Activated T-cell treated with anti-CD3 and anti-CD28 coated beads, Interleukin-2, amount 50 U/mL, for 72 hours (primary cell): ENCODE data around the gene SORBS1. TPM values are rescaled to one million over a fixed set of nuclear protein-coding genes. Genes with fewer than 3 reads are reported as not detected.

Source experiments
- ATAC-seq, 2 donors: fragments of 150-1000 bp; cut with Tn5 transposase; replicated peaks in 1 of 2; 2 replicates each; pipeline ENCODE4 v1.10.0; 2021; ENCODE audit warnings: moderate library complexity in 2 of 2, mild to moderate bottlenecking in 1 of 2
- DNase-seq, 2 donors: peaks; one replicate each; pipeline ENCODE4 v3.0.0; 2021 to 2022; ENCODE audit warnings: mixed read lengths in 1 of 2
- H3K27ac Mint-ChIP-seq: one replicate; pipeline ENCODE4 v1.8.0; 2022; ENCODE audit warnings: mild to moderate bottlenecking, moderate library complexity, mixed read lengths
- H3K27me3 Mint-ChIP-seq: one replicate; pipeline ENCODE4 v1.8.0; 2022; ENCODE audit warnings: low read depth, mixed read lengths
- H3K36me3 Mint-ChIP-seq, 2 donors: one replicate each; pipeline ENCODE4 v1.8.0; 2022; ENCODE audit warnings: mixed read lengths in 2 of 2, mild to moderate bottlenecking in 1 of 2; ENCODE audit not compliant: insufficient read depth in 2 of 2
- H3K4me1 Mint-ChIP-seq: one replicate; pipeline ENCODE4 v1.8.0; 2022; ENCODE audit warnings: low read depth, mixed read lengths
- H3K4me3 Mint-ChIP-seq, 2 donors: one replicate each; pipeline ENCODE4 v1.8.0; 2022; ENCODE audit warnings: mild to moderate bottlenecking in 2 of 2, mixed read lengths in 2 of 2, moderate library complexity in 2 of 2
- H3K9me3 Mint-ChIP-seq, 2 donors: one replicate each; pipeline ENCODE4 v1.8.0; 2022; ENCODE audit warnings: mixed read lengths in 2 of 2
- total RNA-seq, 2 donors: library from RNA; stranded (reverse); gene quantifications; one replicate each; pipeline ENCODE4 v1.2.3, GENCODE V29; 2022

SORBS1 gene
- total RNA-seq, 2 donors from 2014 or later, result 1.2 to 2.4 TPM

DNA sequence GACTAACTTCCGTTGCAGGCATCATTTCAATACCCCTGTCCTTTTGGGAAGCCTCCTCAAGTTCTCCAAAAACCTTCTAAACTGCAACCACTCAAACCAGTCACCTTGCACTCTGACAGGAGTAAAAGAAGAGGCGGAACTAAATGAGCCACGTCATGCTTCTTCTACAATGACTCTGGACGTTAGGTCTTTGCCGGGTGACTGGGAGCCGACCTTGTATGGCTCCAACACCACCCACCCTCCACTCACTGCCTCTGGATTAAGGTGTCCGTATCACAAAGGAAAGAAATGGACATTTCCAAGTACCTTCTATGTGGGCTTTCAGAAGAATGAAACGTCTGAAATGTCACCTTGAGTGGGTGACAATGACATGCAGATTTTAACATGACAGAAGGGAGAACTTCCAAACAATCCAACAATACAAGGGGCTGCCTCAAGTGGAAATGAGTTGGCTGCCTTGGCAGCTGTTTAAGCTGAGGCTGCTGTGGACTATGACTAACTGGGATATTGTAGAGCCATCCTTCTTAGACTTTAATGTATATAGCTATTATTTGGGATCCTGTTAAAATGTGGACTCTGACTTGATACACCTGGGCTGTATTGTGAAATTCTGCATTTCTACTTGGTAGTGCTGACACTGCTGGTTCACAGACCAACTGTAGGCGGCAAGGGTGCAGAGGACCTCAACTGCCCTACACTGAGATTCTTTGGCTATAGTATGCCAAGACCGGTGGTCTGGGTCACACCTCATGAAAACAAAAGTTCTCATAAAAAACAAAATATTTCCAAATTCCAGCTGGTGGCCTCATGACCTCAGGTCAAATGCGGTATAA is 236.5 kb downstream of the SORBS1 start:
- Mint-ChIP-seq H3K4me3 (no peak overlapping the region), H3K36me3 (no peaks in the 10 kb centered on the region), H3K27me3 (no peaks in the 10 kb centered on the region), H3K27ac (no peak overlapping the region), H3K9me3 (no peaks in the 10 kb centered on the region), H3K4me1 (no peaks in the 10 kb centered on the region)
- DNase-seq (no peak), ATAC-seq (no peak)

DNA sequence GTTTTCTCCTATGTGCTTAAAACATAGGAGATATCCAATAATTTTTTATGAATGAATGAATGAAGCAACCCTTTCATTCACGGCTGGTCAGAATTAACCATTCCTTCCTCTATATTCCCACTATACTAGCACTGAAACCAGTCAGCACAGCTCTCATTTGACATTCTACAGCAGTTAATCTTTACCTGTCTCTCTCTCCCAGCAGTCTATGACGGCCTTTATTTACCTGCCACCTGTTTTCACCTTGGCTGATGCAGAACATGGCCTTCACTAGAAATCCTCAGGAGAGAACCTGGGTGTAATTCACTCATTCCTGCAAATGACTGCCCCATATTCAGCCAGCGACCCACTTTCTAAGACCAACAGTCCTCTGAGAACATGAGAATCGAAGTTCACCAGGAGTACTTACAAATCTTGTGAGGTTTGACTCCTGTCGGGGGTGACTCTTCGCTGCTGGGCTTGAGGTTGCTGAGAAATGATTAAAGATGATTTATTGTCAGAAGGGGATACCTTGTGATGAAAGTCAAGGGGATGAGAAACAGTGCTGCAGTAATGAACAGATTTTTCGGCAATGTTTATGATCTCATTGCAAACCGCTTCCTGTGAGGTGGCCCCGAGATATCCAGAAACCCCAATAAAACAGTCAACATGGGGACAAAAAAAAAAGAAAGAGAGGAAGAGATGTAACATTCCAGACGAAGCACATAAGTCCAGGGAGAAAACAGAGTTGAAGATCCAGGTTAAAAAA is 239.4 kb downstream of the SORBS1 start:
- Mint-ChIP-seq H3K4me1 (no peaks in the 10 kb centered on the region), H3K9me3 (no peaks in the 10 kb centered on the region), H3K27ac (no peak overlapping the region), H3K4me3 (no peak overlapping the region), H3K36me3 (no peaks in the 10 kb centered on the region), H3K27me3 (no peaks in the 10 kb centered on the region)
- DNase-seq (no peak), ATAC-seq (no peak)

DNA sequence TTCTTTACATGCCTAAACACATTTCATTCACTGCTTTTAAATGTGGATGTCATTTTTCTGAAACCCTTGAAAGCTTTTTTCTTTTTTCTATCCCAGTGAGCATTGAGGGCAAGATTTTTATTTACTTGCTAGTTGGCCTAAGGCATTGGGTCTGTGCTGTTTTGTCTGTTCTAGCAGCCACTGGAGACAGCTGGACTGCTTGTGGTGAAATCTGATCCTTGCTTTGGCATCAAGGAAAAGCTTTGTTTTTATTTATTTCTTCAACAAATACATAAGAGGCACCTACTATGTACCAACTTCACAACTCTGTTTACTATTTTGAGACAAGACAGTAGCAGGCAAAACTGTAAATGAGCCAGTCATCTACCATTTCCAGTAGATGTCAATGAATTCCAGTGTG is 241.9 kb downstream of the SORBS1 start:
- ATAC-seq (no peak), DNase-seq (no peak)
- Mint-ChIP-seq H3K27ac (no peak overlapping the region), H3K27me3 (no peaks in the 10 kb centered on the region), H3K36me3 (no peaks in the 10 kb centered on the region), H3K4me1 (no peaks in the 10 kb centered on the region), H3K4me3 (no peak overlapping the region), H3K9me3 (no peaks in the 10 kb centered on the region)

DNA sequence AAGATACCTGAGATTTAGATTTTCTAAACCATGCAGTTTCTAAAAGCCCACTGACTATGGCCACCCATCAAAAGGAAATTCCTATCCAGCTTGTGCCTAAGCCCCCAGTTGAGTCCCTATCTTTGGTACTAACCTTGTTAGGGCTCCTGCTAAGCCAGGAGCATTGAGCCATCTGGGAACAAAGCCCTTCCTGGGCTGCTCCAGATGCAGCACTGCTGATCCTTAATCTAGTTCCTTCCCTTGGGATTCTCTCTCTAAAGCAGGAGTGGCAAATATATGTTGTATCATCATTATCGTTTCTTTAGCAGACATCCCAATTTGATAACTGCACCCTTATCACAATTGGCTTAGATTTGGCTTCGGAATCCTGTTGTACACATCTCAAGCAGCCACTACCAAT is 245.7 kb downstream of the SORBS1 start:
- no peak overlapping the region for H3K4me3 Mint-ChIP-seq
- no peaks in the 10 kb centered on the region for H3K4me1 Mint-ChIP-seq
- no peak for DNase-seq
- H3K36me3 Mint-ChIP-seq, result no peaks in the 10 kb centered on the region
- ATAC-seq, result no peak
- peaks cover 4% of the 10 kb centered on the region for H3K27me3 Mint-ChIP-seq
- no peaks in the 10 kb centered on the region for H3K9me3 Mint-ChIP-seq
- no peak overlapping the region for H3K27ac Mint-ChIP-seq

DNA sequence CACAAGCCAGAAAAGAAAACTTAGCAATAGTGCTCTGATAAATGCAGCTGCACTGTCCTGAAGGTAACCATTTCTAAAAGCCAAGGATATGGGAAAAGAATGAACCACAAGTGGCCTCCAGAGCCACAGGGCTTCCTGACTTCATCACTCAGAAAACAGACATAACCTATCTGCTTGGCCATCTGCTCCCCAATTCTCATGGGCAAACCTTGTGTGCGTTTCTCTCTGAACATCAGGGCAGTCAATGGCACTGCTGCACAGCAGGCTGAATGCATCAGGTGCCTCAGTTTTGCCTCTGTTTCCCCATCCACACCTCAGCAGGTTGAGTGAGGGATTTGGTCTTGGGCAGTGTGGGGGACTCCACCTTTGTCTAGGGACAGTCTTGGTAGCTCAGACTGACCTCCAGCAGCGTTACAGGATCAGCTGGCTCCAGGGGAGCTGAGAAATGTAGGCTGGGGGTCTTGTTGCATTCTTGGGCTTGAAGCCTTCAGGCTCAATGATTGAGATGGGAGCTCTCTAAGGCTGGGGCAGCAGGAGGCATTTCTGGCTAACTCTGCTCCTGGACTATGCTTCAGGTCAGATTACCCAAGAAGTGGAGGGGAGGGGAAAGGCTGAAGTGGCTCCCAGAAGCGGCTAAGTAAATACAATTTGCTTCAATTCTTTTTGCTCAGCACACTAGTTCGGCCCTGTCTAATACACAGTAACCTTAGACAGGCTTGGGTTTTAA is 246.8 kb downstream of the SORBS1 start:
- no peak for ATAC-seq
- Mint-ChIP-seq H3K9me3 (no peaks in the 10 kb centered on the region), H3K4me1 (peaks cover 11% of the 10 kb centered on the region), H3K36me3 (no peaks in the 10 kb centered on the region), H3K27me3 (peaks cover 10% of the 10 kb centered on the region), H3K4me3 (no peak overlapping the region), H3K27ac (no peak overlapping the region)
- no peak for DNase-seq

DNA sequence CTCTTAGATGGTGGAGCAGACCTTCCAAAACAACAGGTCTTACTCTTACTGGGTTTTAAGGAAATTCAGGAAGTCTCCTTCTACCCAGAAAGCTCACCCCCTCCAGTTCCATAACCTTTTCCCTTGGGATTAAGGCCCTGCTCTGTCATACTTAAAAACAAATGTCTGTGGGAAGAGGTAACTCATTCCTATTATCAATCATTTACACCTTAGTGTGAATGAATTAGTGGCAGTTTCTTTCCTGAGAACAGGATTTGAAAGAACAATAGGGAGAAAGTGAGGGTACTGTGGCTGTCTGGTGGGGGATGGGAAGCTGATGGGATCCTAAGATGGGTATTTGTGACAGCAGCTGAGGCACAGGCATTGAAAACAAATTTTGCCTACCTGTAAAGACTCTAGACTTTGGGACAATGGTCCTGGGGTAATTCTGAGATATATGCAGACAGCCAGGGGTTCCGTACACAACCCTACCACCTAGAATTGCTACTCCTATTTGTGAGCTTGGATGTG is 248.1 kb downstream of the SORBS1 start:
- no peak for DNase-seq
- no peaks in the 10 kb centered on the region for H3K36me3 Mint-ChIP-seq
- peaks cover 10% of the 10 kb centered on the region for H3K27me3 Mint-ChIP-seq
- ATAC-seq, result no peak
- no peaks in the 10 kb centered on the region for H3K9me3 Mint-ChIP-seq
- H3K27ac Mint-ChIP-seq, result no peak overlapping the region
- H3K4me3 Mint-ChIP-seq, result no peak overlapping the region
- peaks cover 22% of the 10 kb centered on the region for H3K4me1 Mint-ChIP-seq

DNA sequence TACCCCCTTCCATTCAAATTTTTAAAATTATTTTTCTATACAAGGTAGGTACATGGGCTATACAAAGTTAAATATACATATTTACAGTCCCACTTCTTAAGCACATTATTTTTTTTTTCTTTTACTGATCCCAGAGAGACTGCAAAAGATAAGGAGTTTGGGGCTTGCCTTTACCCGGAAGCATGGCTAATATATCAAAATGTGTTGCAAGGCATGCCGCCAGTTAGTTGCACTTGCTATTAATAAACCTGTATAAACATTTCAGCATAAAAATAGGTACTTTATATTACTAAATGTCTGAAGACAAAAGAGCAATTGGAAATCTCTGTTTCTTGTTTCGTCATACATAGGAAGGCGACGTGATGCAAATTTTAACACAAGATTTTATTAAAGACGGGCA is 248.9 kb downstream of the SORBS1 start:
- Mint-ChIP-seq H3K27me3 (peaks cover 10% of the 10 kb centered on the region), H3K9me3 (no peaks in the 10 kb centered on the region), H3K4me1 (peaks cover 22% of the 10 kb centered on the region), H3K4me3 (no peak overlapping the region), H3K27ac (no peak overlapping the region), H3K36me3 (no peaks in the 10 kb centered on the region)
- DNase-seq (no peak), ATAC-seq (no peak)

DNA sequence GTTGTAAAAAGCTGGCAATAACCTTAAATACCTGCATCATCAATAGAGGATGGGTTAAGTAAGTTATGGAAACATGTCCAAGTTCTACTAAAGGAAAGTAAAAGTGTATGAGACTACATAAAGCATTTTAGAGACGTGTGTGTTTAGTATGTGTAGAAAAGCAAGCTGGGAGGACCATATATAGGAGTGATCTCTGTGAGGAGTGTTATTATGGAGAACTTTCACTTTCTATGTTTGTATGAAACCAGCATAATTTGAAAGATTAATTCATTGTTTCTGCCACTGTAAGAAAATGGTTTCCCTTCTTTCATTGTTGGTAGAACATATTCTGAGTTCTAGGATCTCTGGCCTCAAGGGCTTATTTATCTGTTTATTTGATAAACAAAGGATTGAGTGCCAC is 251.2 kb downstream of the SORBS1 start:
- no peaks in the 10 kb centered on the region for H3K9me3 Mint-ChIP-seq
- H3K27me3 Mint-ChIP-seq, result peaks cover 10% of the 10 kb centered on the region
- DNase-seq, result no peak
- peaks cover 22% of the 10 kb centered on the region for H3K4me1 Mint-ChIP-seq
- ATAC-seq, result no peak
- H3K4me3 Mint-ChIP-seq, result peak overlapping the region in 1 of 2 donors; percentile 2
- H3K36me3 Mint-ChIP-seq, result no peaks in the 10 kb centered on the region
- no peak overlapping the region for H3K27ac Mint-ChIP-seq

DNA sequence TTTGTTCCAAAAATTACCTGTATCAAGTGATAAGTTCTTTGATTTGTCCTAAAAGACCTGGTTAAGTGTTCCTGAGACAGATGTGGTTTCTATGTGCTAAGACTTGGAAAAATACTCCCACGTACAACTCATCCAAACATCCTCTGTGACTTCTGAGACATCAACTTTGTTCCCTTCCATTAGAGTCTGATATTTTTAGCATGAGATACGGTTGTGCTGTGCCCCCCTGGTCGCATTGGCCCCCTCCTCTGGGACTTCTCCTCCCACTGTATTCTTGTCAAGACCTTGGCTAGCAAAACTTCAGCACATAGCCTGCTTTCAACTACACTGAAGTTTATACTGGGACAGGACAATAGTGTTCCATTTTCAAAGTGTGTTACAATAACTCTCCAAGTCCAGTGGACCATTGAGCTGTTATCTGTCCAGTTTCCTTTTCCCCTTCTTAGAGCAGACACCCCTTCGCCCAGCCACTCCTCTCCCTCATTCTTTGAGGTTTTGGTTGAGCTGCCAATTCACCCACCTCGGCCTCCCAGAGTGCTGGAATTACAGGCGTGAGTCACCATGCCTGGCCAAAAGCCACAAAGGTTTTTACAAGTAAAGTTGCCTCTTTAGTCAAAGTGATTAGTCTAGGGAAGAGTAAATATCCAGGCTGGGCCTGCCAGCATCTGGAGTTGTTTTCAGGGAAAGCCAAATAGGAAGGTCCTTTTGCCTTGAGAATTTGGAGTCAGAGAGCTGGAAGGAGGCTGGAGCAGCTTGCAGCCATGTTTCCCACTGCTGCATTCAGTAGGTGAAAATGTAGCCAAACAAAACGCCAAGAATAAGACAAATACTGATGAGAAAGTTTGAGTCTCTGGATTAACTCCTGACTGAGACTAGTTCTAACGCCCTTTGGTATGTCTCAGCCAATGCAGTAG is 252.5 kb downstream of the SORBS1 start:
- H3K4me1 Mint-ChIP-seq, result peaks cover 22% of the 10 kb centered on the region
- H3K4me3 Mint-ChIP-seq, result no peak overlapping the region
- no peak overlapping the region for H3K27ac Mint-ChIP-seq
- H3K36me3 Mint-ChIP-seq, result no peaks in the 10 kb centered on the region
- no peaks in the 10 kb centered on the region for H3K9me3 Mint-ChIP-seq
- DNase-seq, result peak in 1 of 2 donors; percentile 29
- ATAC-seq, result peak; percentile 18 to 33
- peaks cover 10% of the 10 kb centered on the region for H3K27me3 Mint-ChIP-seq

DNA sequence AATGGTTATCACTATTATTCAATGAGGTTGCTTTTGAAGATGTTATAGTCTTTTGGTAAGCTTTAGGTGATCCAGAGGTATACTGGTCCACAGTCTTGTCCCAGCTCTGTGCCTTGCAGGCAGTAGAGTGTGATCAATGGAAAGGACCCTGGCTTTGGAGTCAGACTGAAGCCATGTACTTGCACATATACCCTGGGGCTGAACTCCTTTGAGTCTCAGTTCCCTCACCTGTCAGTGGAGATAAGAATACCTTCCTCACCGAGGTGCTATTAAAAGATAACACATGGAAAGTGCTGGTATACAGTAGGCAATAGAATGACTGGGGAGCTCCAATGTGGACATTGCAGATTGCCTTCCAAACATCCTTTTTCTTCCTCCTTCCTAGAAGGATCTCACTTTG is 254.3 kb downstream of the SORBS1 start:
- Mint-ChIP-seq H3K27me3 (peaks cover 10% of the 10 kb centered on the region), H3K9me3 (no peaks in the 10 kb centered on the region), H3K27ac (no peak overlapping the region), H3K4me3 (no peak overlapping the region), H3K36me3 (no peaks in the 10 kb centered on the region), H3K4me1 (peaks cover 22% of the 10 kb centered on the region)
- DNase-seq, result no peak
- no peak for ATAC-seq

DNA sequence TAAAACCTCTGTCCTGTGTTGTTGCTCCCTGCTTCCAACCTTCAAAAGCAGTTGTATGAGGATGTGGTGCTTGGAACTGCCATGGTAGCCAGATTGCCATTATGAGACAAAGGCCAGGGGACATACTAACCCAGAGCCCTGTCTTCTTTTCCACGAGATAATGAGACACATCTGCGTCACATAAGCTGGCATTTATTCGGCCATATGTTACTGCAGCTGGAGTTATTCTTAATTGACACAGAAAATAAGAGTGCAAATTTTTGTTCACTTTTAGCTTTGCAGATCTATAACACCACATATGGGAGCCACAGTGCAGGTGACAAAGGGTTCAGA is 254.9 kb downstream of the SORBS1 start:
- Mint-ChIP-seq H3K27ac (no peak overlapping the region), H3K4me3 (no peak overlapping the region), H3K36me3 (no peaks in the 10 kb centered on the region), H3K27me3 (peaks cover 10% of the 10 kb centered on the region), H3K9me3 (no peaks in the 10 kb centered on the region), H3K4me1 (peaks cover 22% of the 10 kb centered on the region)
- DNase-seq (no peak), ATAC-seq (no peak)

DNA sequence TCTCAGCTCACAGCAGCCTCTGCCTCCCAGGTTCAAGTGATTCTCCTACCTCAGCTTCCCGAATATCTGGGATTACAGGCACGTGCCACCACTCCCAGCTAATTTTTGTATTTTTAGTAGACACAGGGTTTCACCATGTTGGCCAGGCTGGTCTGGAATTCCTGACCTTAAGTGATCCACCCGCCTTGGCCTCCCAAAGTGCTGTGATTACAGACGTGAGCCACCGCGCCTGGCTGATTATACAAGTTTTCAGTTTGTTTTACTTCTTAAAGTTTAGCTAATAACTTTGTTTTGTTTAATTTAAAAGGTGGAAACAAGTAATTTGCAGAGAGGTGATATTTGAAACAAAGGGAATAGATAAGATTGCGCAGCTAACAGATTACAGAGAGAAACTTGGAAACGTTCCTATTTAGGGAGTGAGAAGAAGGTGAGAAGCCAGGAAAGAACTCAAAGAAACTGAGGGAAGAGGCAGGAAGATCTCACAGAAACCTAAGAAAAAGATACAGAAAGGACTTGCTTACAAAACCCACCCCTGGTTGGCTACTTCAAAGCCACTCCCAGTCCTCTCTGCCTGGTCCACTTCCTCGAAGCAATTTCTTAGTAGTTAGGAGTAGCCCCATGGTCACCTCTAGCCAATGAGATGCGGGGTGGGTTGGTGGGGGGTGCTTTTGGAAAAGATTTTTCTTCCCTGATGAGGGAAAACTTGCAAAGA is 255.4 kb downstream of the SORBS1 start:
- Mint-ChIP-seq H3K4me1 (peaks cover 22% of the 10 kb centered on the region), H3K27ac (no peak overlapping the region), H3K36me3 (no peaks in the 10 kb centered on the region)

More for the DNA sequence above, 255.4 kb downstream of the SORBS1 start:
- Mint-ChIP-seq H3K27me3 (peaks cover 8% of the 10 kb centered on the region), H3K9me3 (no peaks in the 10 kb centered on the region), H3K4me3 (no peak overlapping the region)
- DNase-seq (no peak), ATAC-seq (no peak)
